ENCODE data around the gene SRXN1.

- TF ChIP-seq CTCF (IDR thresholded peaks at IDR 0.05; ENCODE audit: insufficient read depth, low read depth, low read length), result no peak
- no peak for TF ChIP-seq EZH2 (IDR thresholded peaks at IDR 0.05; ENCODE audit: insufficient read depth, low read length)
Measured at GRCh38 chr20:701401-702129, 48.6 kb upstream of the SRXN1 start.
